Thyroid gland (tissue), 4 donors: ENCODE results near the gene IL3RA.

ENCODE experiments used
- POLR2A ChIP-seq, 2 donors: fragments of 450-650 bp; IDR thresholded peaks; one replicate each; pipeline ENCODE4 v1.6.1; 2017; ENCODE audit warnings: antibody characterized with exemption in 2 of 2, mild to moderate bottlenecking in 2 of 2, moderate library complexity in 1 of 2
- TF ChIP-seq, protein P1 (sequence below), 6 experiments: fragments of 200-600 bp in 3 of 6; fragments of 450-650 bp in 3 of 6; sonication (generic) in 3 of 6; IDR thresholded peaks; one replicate each; pipeline ENCODE4 v1.5.1; 2016 to 2019; ENCODE audit warnings: antibody characterized with exemption in 6 of 6, mild to moderate bottlenecking in 2 of 6, inconsistent platforms in 1 of 6, moderate library complexity in 1 of 6

DNA sequence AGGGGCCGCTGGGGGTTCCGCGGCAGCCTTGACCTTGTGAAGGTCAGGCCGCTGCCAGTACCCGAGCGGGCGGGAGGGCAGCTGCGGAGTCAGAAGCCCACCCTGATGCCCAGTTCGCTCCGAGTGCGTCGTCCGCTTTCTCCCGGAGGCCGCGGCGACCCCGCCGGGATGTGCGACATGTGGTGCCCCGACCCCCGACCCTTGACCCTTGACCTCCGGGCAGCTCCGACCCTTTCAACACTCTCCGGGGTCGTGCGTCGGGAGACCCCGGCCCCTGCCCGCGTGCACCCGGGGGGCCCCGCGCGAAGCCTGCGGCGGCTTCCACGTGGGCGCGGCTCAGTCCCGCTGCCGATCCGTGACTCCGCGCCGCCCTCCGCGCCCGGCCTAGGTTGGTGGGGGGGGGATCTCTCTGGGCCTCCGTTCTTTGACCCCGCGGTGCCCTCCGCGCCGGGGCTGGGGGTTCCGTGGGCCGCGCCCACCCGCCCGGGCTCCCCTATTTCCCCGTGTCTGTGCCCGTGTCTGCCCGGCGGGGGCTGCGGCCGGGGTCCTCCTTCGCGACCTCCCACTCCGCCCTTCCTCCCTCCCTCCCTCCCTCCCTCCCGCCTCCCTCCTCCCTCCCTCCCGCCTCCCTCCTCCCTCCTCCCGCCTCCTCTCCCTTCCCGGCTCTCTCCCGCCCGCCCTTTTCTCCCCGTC lies 55.9 kb downstream of the IL3RA start:
- peak; percentile 25 to 30 for TF ChIP-seq POLR2A (IDR thresholded peaks at IDR 0.05)
- TF ChIP-seq, protein P1, sequence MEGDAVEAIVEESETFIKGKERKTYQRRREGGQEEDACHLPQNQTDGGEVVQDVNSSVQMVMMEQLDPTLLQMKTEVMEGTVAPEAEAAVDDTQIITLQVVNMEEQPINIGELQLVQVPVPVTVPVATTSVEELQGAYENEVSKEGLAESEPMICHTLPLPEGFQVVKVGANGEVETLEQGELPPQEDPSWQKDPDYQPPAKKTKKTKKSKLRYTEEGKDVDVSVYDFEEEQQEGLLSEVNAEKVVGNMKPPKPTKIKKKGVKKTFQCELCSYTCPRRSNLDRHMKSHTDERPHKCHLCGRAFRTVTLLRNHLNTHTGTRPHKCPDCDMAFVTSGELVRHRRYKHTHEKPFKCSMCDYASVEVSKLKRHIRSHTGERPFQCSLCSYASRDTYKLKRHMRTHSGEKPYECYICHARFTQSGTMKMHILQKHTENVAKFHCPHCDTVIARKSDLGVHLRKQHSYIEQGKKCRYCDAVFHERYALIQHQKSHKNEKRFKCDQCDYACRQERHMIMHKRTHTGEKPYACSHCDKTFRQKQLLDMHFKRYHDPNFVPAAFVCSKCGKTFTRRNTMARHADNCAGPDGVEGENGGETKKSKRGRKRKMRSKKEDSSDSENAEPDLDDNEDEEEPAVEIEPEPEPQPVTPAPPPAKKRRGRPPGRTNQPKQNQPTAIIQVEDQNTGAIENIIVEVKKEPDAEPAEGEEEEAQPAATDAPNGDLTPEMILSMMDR (IDR thresholded peaks at IDR 0.05) = no peak
